Fibroblast of villous mesenchyme (primary cell): ENCODE measurements around the gene SERTM1. TPM values are rescaled to one million over a fixed set of nuclear protein-coding genes. Genes with fewer than 3 reads are reported as not detected.

Experiments
- DNase-seq: peaks from one replicate; pipeline ENCODE4 v3.0.0-alpha.2; 2010; ENCODE audit warnings: low read depth
- H3K4me3 ChIP-seq: 2 replicates; pipeline ENCODE4 v1.5.1; 2011; ENCODE audit warnings: low read depth, mild to moderate bottlenecking, low read length
- total RNA-seq: library from RNA; depleted of rRNA; stranded (reverse); fragments of >200 nt; gene quantifications from 2 replicates; pipeline ENCODE4 v1.2.3, GENCODE V29; 2012
- TF ChIP-seq, protein P1 (sequence below): IDR thresholded peaks from 2 replicates; pipeline ENCODE4 v1.5.1; 2012; ENCODE audit warnings: low read depth, mild to moderate bottlenecking, low read length; ENCODE audit not compliant: insufficient read depth

Gene SERTM1
- total RNA-seq, 1 donor, result not detected

DNA sequence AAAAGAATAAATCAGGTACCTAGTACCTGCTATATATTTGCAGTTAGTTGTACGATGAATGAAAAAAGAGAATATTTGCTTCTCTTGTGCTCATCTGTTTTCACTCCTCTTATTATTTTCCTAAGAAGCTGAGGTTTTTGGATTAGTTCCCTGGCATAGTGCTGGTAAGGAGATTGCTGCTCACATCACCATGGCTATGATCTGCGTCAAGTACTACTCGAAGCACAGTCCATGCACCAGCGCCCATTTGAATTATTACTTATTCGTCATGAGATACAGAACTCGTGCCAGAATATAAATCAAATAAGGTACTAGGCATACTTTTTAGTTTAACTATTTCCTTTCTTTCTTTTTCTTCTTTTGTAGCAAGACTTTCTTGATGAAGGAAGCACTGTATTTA is 7.1 kb downstream of the SERTM1 start:
- TF ChIP-seq, protein P1, sequence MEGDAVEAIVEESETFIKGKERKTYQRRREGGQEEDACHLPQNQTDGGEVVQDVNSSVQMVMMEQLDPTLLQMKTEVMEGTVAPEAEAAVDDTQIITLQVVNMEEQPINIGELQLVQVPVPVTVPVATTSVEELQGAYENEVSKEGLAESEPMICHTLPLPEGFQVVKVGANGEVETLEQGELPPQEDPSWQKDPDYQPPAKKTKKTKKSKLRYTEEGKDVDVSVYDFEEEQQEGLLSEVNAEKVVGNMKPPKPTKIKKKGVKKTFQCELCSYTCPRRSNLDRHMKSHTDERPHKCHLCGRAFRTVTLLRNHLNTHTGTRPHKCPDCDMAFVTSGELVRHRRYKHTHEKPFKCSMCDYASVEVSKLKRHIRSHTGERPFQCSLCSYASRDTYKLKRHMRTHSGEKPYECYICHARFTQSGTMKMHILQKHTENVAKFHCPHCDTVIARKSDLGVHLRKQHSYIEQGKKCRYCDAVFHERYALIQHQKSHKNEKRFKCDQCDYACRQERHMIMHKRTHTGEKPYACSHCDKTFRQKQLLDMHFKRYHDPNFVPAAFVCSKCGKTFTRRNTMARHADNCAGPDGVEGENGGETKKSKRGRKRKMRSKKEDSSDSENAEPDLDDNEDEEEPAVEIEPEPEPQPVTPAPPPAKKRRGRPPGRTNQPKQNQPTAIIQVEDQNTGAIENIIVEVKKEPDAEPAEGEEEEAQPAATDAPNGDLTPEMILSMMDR, result no peak
- H3K4me3 ChIP-seq, result no peak overlapping the region
- no peak for DNase-seq

DNA sequence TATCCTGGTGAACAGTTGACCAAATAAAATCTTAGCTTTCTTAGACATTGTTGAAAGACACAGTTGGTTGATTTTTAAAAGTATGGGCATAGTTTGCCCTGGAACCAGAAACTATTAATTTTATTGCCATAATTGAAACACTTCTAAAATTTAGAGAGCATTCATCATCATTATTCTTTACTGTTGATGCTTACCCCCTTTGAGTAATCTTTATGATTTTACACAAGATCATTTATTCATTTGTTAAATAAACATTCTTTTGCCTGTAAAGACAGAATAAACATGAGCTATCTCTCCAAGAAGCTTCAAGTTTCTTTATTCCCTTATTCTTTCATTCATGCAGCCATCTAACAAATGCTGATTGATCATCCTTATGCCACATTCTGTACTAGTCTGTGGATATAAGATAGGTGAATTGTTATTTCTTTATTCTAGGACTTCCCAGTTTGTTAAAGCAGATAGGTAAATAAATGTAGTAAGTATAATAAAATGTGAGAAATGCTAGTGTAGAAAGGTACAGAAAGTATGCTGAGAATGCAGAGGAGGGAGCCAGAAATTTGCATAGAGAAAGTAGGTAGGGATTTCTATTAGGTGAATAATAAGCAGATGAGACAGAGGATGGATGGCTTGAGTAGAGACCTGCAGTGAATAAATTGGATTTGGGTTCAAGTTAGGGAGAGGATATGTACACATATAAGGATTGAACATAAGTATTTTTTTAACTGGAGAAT is 8.2 kb downstream of the SERTM1 start:
- no peak overlapping the region for H3K4me3 ChIP-seq
- DNase-seq, result no peak
- TF ChIP-seq, protein P1, result no peak

DNA sequence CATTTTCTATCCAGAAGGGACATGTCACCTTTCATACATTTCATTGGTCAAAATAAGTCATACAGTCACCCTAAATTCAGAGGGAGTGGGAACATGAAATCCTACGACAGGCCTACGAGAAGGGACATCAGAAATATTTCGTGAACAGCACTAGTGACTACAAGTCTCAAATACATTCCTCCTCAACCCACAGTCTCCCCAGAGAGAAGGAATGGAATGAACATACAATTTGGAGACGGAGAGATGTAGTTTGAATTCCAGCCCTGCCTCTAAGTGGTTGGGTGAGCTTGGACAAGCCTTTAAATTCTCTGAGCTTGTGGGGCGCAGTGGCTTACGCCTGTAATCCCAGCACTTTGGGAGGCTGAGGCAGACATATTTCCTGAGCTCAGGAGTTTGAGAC is 9.9 kb downstream of the SERTM1 start:
- DNase-seq, result no peak
- no peak overlapping the region for H3K4me3 ChIP-seq
- TF ChIP-seq, protein P1, result no peak

DNA sequence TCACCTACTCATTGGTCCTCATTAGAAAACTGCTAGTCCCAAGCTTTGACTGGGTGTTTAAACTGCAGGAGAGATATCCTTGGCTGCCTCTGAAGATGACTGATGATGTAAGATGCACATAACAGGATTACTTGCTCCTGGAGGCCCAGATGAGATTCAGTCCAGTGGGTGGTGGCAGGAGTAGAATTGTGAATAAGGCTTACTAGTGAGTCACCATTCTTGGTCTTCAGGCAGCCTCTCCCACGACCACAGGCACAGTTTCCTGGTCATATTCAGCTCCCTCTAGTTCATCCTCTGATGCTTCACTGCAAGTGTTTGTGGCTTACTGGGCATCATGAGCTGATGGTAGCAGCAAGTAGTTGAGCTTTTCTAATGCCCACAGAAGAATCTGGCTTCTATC is 12.1 kb downstream of the SERTM1 start:
- DNase-seq, result no peak
- TF ChIP-seq, protein P1, result no peak

DNA sequence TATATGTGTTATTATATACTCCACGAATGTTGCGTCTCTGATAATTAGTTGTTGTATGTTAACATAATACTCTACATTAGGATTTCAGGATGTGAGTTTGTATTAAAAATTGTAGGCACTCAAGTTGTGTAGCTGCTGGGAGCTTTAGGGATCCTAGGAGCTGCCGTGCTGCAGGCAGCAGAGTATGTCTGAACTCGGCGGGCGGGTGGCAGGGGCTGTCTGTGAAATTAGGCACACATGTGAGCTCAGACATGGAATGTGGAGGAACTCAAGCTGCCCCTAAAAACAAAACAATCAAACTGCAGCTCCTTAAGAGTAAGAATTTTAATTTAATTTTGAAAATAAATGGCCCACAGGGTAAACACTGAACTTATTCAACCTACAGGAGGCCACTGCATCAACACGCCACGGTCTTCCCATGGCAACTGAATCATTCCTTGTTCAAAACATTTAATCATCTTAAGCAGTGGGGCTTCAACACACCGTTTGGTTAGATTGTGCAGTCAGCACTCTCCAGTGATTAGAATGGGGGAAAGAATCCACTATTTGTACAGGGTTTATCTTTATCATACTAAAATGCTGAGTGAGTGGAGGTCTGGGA is 22.7 kb downstream of the SERTM1 start:
- TF ChIP-seq, protein P1, result no peak
- DNase-seq, result no peak
- no peak overlapping the region for H3K4me3 ChIP-seq

More for the DNA sequence above, 12.1 kb downstream of the SERTM1 start:
- H3K4me3 ChIP-seq, result no peak overlapping the region

DNA sequence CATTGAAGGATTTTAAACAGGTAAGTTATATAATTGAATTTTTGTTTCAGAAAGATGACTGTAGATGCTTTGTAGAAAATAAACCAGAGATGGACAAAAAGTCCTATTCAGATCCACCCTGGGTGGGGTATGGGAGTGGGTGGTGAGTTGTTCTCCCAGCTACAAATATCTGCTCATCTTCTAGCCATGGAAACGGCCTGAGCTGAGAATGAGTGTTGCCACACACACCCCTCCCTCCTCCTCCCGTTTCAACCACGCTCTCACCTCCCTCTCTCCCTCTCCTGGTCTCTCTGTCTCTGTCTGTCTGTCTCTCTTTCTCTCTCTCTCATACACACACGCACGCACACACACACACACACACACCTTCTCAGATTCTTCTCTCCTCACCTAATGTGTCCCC is 26.4 kb downstream of the SERTM1 start:
- no peak for DNase-seq
- TF ChIP-seq, protein P1, result no peak
- no peak overlapping the region for H3K4me3 ChIP-seq
